Measurements from ENCODE around the gene CCDC197.

The CCDC197 gene

GRCh38 chr14:94036313-94037167 is 39.4 kb downstream of the CCDC197 start:
- no peak for DNase-seq (ENCODE audit: low spot score)
- TF ChIP-seq CTCF (IDR thresholded peaks at IDR 0.05), result peak; percentile 71
- H3K27ac ChIP-seq, result no peak overlapping the region
- H3K4me3 ChIP-seq, result no peak overlapping the region

- TF ChIP-seq CTCF (IDR thresholded peaks at IDR 0.05), result no peak
- no peak overlapping the region for H3K4me3 ChIP-seq
- no peak for DNase-seq (ENCODE audit: low spot score)
- H3K27ac ChIP-seq, result no peak overlapping the region
Measured at GRCh38 chr14:94037954-94038353, 40.9 kb downstream of the CCDC197 start.

GRCh38 chr14:94038510-94038909 is 41.4 kb downstream of the CCDC197 start:
- no peak for DNase-seq (ENCODE audit: low spot score)
- TF ChIP-seq CTCF (IDR thresholded peaks at IDR 0.05), result no peak
- no peak overlapping the region for H3K27ac ChIP-seq
- H3K4me3 ChIP-seq, result no peak overlapping the region

DNA sequence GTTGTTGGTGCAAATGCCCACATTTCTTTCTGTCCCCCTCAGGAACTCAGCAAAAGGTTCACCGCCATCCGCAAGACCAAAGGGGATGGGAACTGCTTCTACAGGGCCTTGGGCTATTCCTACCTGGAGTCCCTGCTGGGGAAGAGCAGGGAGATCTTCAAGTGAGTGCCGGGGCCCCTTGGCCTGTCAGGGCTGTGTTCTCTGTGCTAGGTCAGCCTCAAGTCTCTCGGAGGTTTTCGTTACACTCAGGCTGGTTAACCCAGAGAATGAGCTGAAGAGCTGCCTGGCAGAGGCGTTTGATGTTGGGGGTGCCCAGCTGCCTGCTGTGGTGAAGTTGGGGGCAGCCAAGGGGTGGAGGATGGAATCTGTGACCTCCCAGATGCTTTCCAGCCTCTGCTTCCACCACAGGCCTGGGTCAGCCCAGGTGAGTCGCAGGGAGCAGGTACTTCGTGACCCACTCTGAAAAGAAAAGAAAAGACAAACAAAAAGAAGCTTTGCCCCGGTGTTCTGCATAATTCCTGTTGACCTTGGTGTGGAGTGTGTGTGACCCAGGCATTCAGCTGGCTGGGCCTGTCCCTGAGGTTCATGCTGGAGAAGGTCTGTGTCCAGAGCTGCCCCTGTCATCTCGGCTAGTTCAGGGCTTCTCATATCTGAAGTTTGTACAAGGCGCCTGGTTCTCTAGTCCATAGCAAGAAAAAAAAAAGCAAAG is 42.0 kb downstream of the CCDC197 start:
- TF ChIP-seq CTCF (IDR thresholded peaks at IDR 0.05), result no peak
- H3K4me3 ChIP-seq, result no peak overlapping the region
- no peak overlapping the region for H3K27ac ChIP-seq
- DNase-seq (ENCODE audit: low spot score), result no peak

DNA sequence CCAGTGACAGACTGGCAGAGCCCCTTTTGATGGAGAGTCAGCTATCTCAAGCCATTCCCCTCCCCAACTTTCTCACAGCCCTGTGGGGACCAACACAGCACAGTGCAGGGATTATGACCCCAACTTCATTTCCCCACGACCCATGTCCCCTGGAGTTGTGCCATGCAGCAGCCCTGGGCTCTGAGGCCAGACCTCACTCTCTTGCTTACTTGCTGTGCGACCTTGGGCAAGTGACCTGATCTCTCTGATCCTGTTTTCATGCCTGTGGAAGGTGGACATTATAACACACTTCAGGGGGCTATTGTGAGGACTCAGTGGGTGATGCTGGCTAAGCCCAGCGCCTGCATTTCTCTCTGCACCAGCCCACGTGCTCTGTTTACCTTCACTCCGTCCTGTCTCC is 43.1 kb downstream of the CCDC197 start:
- Histone ChIP-seq H3K27ac (no peak overlapping the region), H3K4me3 (no peak overlapping the region)
- no peak for DNase-seq (ENCODE audit: low spot score)
- TF ChIP-seq CTCF (IDR thresholded peaks at IDR 0.05), result no peak

- Histone ChIP-seq H3K4me3 (no peak overlapping the region), H3K27ac (no peak overlapping the region)
- DNase-seq (ENCODE audit: low spot score), result no peak
- no peak for TF ChIP-seq CTCF (IDR thresholded peaks at IDR 0.05)
Measured at GRCh38 chr14:94040796-94041195, 43.7 kb downstream of the CCDC197 start.
